NCI-H2029 (cell line): Measurements from ENCODE around the gene SLC26A9.

ENCODE experiments used
- DNase-seq: peaks from one replicate; lab custom pipeline; 2025; lab: John Stamatoyannopoulos, UW

SLC26A9 gene

GRCh38 chr1:205948886-205949285, 5.6 kb upstream of the SLC26A9 start:
- DNase-seq, result no peak

- no peak for DNase-seq
Measured at GRCh38 chr1:205948039-205948438, 4.8 kb upstream of the SLC26A9 start.

GRCh38 chr1:205947024-205947423, 3.8 kb upstream of the SLC26A9 start:
- DNase-seq, result no peak

- DNase-seq, result no peak
Measured at GRCh38 chr1:205945069-205945468, 1.8 kb upstream of the SLC26A9 start.

- DNase-seq, result no peak
Measured at GRCh38 chr1:205944525-205944924, 1.3 kb upstream of the SLC26A9 start.

- DNase-seq, result no peak
Measured at GRCh38 chr1:205942631-205943159, 561 bp downstream of the SLC26A9 start.

GRCh38 chr1:205940710-205941109, 2.5 kb downstream of the SLC26A9 start:
- no peak for DNase-seq

- DNase-seq, result peak; percentile 85
Measured at GRCh38 chr1:205939690-205940330, 3.4 kb downstream of the SLC26A9 start.

- DNase-seq, result no peak
Measured at GRCh38 chr1:205938682-205939081, 4.6 kb downstream of the SLC26A9 start.

- DNase-seq, result no peak
Measured at GRCh38 chr1:205936846-205937586, 6.2 kb downstream of the SLC26A9 start.

- DNase-seq, result no peak
Measured at GRCh38 chr1:205936311-205936710, 6.9 kb downstream of the SLC26A9 start.

- no peak for DNase-seq
Measured at GRCh38 chr1:205935869-205936268, 7.4 kb downstream of the SLC26A9 start.

- peak; percentile 91 for DNase-seq
Measured at GRCh38 chr1:205934788-205935187, 8.5 kb downstream of the SLC26A9 start.

- no peak for DNase-seq
Measured at GRCh38 chr1:205933671-205934618, 9.3 kb downstream of the SLC26A9 start.

- DNase-seq, result no peak
Measured at GRCh38 chr1:205932776-205933175, 10.5 kb downstream of the SLC26A9 start.

- DNase-seq, result no peak
Measured at GRCh38 chr1:205930799-205931281, 12.4 kb downstream of the SLC26A9 start.

- DNase-seq, result no peak
Measured at GRCh38 chr1:205930195-205930577, 13.1 kb downstream of the SLC26A9 start.

- no peak for DNase-seq
Measured at GRCh38 chr1:205929496-205930194, 13.6 kb downstream of the SLC26A9 start.

- no peak for DNase-seq
Measured at GRCh38 chr1:205928317-205928716, 14.9 kb downstream of the SLC26A9 start.

GRCh38 chr1:205927676-205928075, 15.6 kb downstream of the SLC26A9 start:
- DNase-seq, result no peak

GRCh38 chr1:205927247-205927646, 16.0 kb downstream of the SLC26A9 start:
- no peak for DNase-seq

- DNase-seq, result no peak
Measured at GRCh38 chr1:205926636-205927035, 16.6 kb downstream of the SLC26A9 start.
